Smooth muscle cell (in vitro differentiated cells): Measurements from ENCODE around the gene ZNRD2. TPM values are rescaled to one million over a fixed set of nuclear protein-coding genes. Genes with fewer than 3 reads are reported as not detected.
A peak's percentile ranks its signal among the peaks of the same experiment; 100 is the strongest.
"Not testable (repeated sequence)": the region's sequence is repeated elsewhere in the genome, so short reads cannot be mapped to it uniquely, and the experiment has no call there.

ENCODE experiments used
- DNase-seq: peaks from one replicate; lab custom pipeline; 2025; ENCODE audit not compliant: unreplicated experiment; lab: John Stamatoyannopoulos, UW
- H2AFZ ChIP-seq: fragments of 200-600 bp; sonication (generic); 2 replicates; pipeline ENCODE4 v1.6.0; 2016; ENCODE audit warnings: antibody characterized with exemption, low read depth, mild to moderate bottlenecking
- H3F3A ChIP-seq: fragments of 200-600 bp; sonication (generic); 2 replicates; pipeline ENCODE4 v1.6.0; 2017; ENCODE audit warnings: antibody characterized with exemption, low read depth
- H3K27ac ChIP-seq: fragments of 200-600 bp; sonication (generic); 2 replicates; pipeline ENCODE4 v1.5.1; 2016; ENCODE audit warnings: low read depth, mild to moderate bottlenecking
- H3K27me3 ChIP-seq: fragments of 200-600 bp; sonication (generic); 2 replicates; pipeline ENCODE4 v1.6.1; 2016; ENCODE audit warnings: low read depth, mild to moderate bottlenecking
- H3K36me3 ChIP-seq: fragments of 200-600 bp; sonication (generic); 2 replicates; pipeline ENCODE4 v1.5.1; 2016; ENCODE audit warnings: low read depth
- H3K4me1 ChIP-seq: fragments of 200-600 bp; sonication (generic); 2 replicates; pipeline ENCODE4 v1.5.1; 2016; ENCODE audit warnings: low read depth
- H3K4me2 ChIP-seq: fragments of 200-600 bp; sonication (generic); 2 replicates; pipeline ENCODE4 v1.6.0; 2016; ENCODE audit warnings: mild to moderate bottlenecking
- H3K4me3 ChIP-seq: fragments of 200-600 bp; sonication (generic); 2 replicates; pipeline ENCODE4 v1.5.1; 2016; ENCODE audit warnings: mild to moderate bottlenecking
- H3K79me2 ChIP-seq: fragments of 200-600 bp; sonication (generic); 2 replicates; pipeline ENCODE4 v1.6.0; 2016; ENCODE audit warnings: low read depth, mild to moderate bottlenecking
- H3K9ac ChIP-seq: fragments of 200-600 bp; sonication (generic); 2 replicates; pipeline ENCODE4 v1.6.0; 2016; ENCODE audit warnings: low read depth
- H3K9me3 ChIP-seq: fragments of 200-600 bp; sonication (generic); replicated peaks from 2 replicates; pipeline ENCODE4 v1.5.1; 2016; ENCODE audit warnings: low read depth
- H4K20me1 ChIP-seq: fragments of 200-600 bp; sonication (generic); 2 replicates; pipeline ENCODE4 v1.6.0; 2016; ENCODE audit warnings: low read depth
- WGBS: methylation state at CpG from one replicate; pipeline ENCODE4 v1.1.7; 2016; ENCODE audit warnings: low lambda C conversion rate; 5-methylcytosine and 5-hydroxymethylcytosine counted together
- polyA plus RNA-seq: library from polyadenylated mRNA; unstranded; fragments of >200 nt; fragmentation: Nextera tagmentation; extraction: Ambion mirVana; gene quantifications from 2 replicates; pipeline ENCODE4 v1.2.1, GENCODE V29; 2016
- total RNA-seq: library from RNA; depleted of rRNA; stranded (reverse); fragments of >200 nt; gene quantifications from 2 replicates; pipeline ENCODE4 v1.2.3, GENCODE V29; 2014
- TF ChIP-seq, protein P1 (sequence below): fragments of 200-600 bp; sonication (generic); IDR thresholded peaks from 2 replicates; pipeline ENCODE4 v1.5.1; 2017; ENCODE audit warnings: borderline replicate concordance, mild to moderate bottlenecking, antibody characterized with exemption; ENCODE audit not compliant: insufficient read depth, poor library complexity, severe bottlenecking

The ZNRD2 gene, protein sequence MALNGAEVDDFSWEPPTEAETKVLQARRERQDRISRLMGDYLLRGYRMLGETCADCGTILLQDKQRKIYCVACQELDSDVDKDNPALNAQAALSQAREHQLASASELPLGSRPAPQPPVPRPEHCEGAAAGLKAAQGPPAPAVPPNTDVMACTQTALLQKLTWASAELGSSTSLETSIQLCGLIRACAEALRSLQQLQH
- total RNA-seq (45.9 and 55.5 TPM in 2 replicates), polyA plus RNA-seq (105 and 108 TPM in 2 replicates)

DNA sequence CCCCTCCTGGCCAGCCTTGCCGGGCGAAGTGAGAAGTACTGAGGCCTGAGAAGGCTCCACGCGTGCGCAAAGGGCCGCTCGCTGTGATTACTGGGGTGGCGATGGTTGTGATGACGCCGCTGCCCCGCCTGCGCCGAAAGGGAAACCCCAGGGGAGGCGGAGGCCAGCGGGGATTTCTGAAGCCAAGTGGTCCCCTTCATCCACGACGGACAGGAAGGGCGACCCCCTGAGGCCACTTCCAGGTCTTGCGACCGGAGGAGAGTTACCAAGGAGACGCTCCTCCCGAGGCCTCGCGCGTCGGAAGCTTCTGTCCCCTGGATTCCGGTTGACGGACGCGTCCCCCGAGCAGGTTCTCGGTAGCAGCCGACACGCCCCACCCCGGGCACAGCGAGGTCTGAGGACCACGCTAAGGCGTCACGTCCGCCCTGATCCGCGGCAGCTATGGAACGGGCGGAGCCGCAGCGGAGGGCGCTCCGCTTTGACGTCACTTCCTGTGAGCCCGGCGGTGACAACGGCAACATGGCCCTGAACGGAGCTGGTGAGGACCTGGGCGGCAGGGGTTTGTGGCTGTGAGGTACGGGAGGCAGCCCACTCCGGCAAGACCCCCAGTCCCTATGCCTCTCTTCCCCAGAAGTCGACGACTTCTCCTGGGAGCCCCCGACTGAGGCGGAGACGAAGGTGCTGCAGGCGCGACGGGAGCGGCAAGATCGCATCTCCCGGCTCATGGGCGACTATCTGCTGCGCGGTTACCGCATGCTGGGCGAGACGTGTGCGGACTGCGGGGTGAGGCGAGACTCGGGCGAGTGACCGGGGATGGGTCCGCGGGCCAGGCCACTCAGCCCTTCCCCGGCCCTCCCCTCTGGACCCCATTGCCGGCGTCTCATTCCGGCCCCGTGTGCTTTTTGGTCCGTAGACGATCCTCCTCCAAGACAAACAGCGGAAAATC lies at the start of gene ZNRD2:
Gene ZNRD2, plus strand, starts transcription at position 505 of the 946 bp plus-strand sequence. Its CDS starts 15 bp downstream, at position 520.
- WGBS: 2% methylated on average over 70 of the region's 89 CpGs

DNA sequence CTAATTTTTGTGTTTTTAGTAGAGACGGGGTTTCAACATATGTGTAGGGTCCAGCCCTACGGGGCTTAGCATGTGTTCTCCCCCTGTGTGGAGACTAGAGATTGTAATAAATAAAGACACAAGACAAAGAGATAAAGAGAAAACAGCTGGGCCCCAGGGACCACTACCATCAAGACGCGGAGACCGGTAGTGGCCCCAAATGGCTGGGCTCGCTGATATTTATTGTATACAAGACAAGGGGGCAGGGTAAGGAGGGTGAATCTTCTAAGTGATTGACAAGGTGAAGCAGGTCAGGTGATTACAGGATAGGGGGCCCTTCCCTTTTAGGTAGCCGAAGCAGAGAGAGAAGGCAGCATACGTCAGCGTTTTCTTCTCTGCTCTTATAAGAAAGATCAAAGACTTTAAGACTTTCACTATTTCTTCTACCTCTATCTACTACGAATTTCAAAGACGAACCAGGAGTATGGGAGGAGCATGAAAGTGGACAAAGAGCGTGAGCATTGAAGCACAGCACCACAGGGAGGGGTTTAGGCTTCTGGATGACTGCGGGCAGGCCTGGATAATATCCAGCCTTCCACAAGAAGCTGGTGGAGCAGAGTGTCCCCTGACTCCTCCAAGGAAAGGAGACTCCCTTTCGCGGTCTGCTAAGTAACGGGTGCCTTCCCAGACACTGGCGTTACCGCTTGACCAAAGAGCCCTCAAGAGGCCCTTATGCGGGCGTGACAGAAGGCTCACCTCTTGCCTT lies 48.3 kb upstream of the ZNRD2 start:
- not testable (repeated sequence) for H3K9ac ChIP-seq, DNase-seq, H3K9me3 ChIP-seq, H3K36me3 ChIP-seq, H3K27me3 ChIP-seq, H2AFZ ChIP-seq
- Histone ChIP-seq H3F3A (peaks cover 30% of the 10 kb centered on the region), H3K27ac (peak overlapping the region; percentile 48), H4K20me1 (peaks cover 22% of the 10 kb centered on the region), H3K4me1 (peaks cover 34% of the 10 kb centered on the region), H3K4me2 (peak overlapping the region; percentile 77), H3K4me3 (peak overlapping the region; percentile 36), H3K79me2 (peaks cover 20% of the 10 kb centered on the region)
- WGBS: 31% methylated on average over 20 of the region's 20 CpGs

More for the DNA sequence above, at the start of gene ZNRD2:
- Histone ChIP-seq H3K27ac (peak within 1 kb of the TSS; percentile 89), H2AFZ (peak within 1 kb of the TSS; percentile 56), H3K79me2 (peaks cover 52% of the 10 kb centered on the region), H3F3A (peaks cover 18% of the 10 kb centered on the region), H3K9me3 (no peaks in the 10 kb centered on the region), H3K4me2 (peak within 1 kb of the TSS; percentile 87), H3K36me3 (no peaks in the 10 kb centered on the region), H3K9ac (peak within 1 kb of the TSS; percentile 92), H3K4me3 (peak within 1 kb of the TSS; percentile 90), H4K20me1 (peaks cover 16% of the 10 kb centered on the region), H3K4me1 (peaks cover 27% of the 10 kb centered on the region), H3K27me3 (no peaks in the 10 kb centered on the region)
- peak; percentile 99 for DNase-seq
- TF ChIP-seq, protein P1, sequence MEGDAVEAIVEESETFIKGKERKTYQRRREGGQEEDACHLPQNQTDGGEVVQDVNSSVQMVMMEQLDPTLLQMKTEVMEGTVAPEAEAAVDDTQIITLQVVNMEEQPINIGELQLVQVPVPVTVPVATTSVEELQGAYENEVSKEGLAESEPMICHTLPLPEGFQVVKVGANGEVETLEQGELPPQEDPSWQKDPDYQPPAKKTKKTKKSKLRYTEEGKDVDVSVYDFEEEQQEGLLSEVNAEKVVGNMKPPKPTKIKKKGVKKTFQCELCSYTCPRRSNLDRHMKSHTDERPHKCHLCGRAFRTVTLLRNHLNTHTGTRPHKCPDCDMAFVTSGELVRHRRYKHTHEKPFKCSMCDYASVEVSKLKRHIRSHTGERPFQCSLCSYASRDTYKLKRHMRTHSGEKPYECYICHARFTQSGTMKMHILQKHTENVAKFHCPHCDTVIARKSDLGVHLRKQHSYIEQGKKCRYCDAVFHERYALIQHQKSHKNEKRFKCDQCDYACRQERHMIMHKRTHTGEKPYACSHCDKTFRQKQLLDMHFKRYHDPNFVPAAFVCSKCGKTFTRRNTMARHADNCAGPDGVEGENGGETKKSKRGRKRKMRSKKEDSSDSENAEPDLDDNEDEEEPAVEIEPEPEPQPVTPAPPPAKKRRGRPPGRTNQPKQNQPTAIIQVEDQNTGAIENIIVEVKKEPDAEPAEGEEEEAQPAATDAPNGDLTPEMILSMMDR: peak; percentile 46

DNA sequence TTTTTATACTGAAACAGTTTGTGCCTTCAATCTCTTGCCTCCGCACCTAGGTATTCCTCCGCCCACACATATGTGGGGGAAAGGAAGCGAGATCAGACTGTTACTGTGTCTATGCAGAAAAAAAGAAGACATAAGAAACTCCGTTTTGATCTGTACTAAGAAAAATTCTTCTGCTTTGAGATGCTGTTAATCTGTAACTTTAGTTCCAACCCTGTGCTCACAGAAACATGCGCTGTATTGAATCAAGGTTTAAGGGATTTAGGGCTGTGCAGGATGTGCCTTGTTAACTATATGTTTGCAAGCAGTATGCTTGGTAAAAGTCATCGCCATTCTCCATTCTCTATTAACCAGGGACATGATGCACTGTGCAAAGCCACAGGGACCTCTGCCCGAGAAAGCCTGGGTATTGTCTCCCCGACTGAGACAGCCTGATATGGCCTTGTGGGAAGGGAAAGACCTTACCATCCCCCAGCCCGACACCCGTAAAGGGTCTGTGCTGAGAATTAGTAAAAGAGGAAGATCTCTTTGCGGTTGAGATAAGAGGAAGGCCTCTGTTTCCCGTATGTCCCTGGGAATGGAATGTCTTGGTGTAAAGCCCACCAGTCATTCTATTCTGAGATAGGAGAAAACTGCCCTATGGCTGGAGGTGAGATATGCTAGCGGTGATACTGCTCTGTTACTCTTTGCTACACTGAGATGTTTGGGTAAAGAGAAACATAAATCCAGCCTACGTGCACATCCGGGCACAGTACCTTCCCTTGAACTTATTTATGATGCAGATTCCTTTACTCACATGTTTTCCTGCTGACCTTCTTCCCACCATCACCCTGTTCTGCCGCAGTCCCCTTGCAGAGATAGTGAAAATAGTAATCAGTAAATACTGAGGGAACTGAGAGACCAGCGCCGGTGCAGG lies 47.3 kb upstream of the ZNRD2 start:
- peaks cover 30% of the 10 kb centered on the region for H3F3A ChIP-seq
- not testable (repeated sequence) for H3K27me3 ChIP-seq, H3K36me3 ChIP-seq, H2AFZ ChIP-seq, DNase-seq, H3K9ac ChIP-seq, H3K9me3 ChIP-seq
- peaks cover 29% of the 10 kb centered on the region for H3K79me2 ChIP-seq
- WGBS: 18% methylated on average over 18 of the region's 18 CpGs
- H3K27ac ChIP-seq: peak overlapping the region; percentile 48
- H3K4me2 ChIP-seq: peak overlapping the region; percentile 77
- peaks cover 34% of the 10 kb centered on the region for H3K4me1 ChIP-seq
- peaks cover 32% of the 10 kb centered on the region for H4K20me1 ChIP-seq
- H3K4me3 ChIP-seq: peak overlapping the region; percentile 36

DNA sequence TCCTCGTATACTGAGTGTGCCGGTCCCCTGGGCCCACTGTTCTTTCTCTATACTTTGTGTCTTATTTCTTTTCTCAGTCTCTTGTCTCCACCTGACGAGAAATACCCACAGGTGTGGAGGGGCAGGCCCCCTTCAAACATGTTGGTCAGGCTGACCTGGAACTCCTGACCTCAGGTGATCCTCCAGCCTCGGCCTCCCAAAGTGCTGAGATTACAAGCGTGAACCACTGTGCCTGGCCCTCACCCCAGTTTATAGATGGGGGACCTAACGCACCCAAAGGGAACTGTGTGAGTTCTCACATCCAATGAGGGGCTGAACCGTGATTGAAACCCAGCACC lies 46.7 kb upstream of the ZNRD2 start:
- H3F3A ChIP-seq: peaks cover 30% of the 10 kb centered on the region
- not testable (repeated sequence) for H2AFZ ChIP-seq, H3K9ac ChIP-seq, H3K36me3 ChIP-seq, H3K27me3 ChIP-seq, DNase-seq, H3K9me3 ChIP-seq
- H3K4me1 ChIP-seq: peaks cover 34% of the 10 kb centered on the region
- peaks cover 39% of the 10 kb centered on the region for H4K20me1 ChIP-seq
- WGBS: 73% methylated on average over 7 of the region's 7 CpGs
- peaks cover 35% of the 10 kb centered on the region for H3K79me2 ChIP-seq
- H3K4me3 ChIP-seq: peak overlapping the region; percentile 18
- H3K4me2 ChIP-seq: peak overlapping the region; percentile 77
- peak overlapping the region; percentile 48 for H3K27ac ChIP-seq
